Peyer's patch (tissue), 4 donors: Measurements from ENCODE around the gene CCDC116.
A peak's percentile ranks its signal among the peaks of the same experiment; 100 is the strongest.

Source experiments
- CTCF ChIP-seq, 6 experiments: fragments of 450-650 bp in 4 of 6; fragments of 200-600 bp in 2 of 6; sonication (generic) in 1 of 6; IDR thresholded peaks; one replicate each; pipeline ENCODE4 v1.5.1; 2017 to 2019; ENCODE audit warnings: antibody characterized with exemption in 6 of 6, mild to moderate bottlenecking in 3 of 6, moderate library complexity in 1 of 6
- POLR2A ChIP-seq, 2 donors: fragments of 450-650 bp; IDR thresholded peaks; one replicate each; pipeline ENCODE4 v1.5.1; 2017; ENCODE audit warnings: antibody characterized with exemption in 2 of 2, mild to moderate bottlenecking in 2 of 2, moderate library complexity in 2 of 2

DNA sequence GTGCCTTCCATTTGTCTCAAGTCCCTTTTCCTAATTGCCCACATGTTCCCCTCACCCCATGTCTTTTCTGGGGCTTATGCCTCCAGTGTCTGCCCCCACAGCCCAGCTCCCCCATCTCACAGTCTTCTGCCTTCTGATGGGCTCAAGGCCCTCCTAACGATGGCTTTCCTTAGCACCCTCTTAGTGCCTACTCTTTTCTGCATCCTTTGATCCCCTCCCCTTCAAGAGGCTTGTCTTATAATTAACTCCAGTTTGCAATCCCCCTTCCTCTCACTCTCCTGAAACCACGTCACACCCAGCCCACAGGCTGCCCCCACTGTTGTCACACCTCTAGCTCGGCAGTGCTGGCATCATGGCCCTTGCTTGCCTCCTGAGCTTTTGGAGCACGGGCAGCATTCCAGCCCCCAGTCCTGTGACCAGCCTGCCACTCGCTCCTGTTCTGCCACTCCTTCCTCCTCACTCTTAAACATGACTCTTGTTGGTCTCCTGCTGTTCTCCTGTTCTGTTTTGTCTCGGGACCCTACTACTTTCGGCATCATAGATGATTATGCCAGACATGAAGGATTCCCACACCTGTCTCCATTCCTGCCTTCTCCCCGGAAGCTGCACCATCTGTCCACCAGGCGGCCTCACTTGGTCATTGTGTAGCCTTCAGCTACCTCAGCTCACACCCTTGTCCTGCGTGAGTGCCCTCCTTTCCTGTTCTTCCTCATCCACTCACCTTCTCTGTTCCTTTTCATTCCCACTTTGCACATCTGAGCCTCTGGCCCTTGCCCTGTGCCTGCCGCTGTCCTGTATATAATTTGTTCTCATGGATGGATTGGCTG, 38.9 kb upstream of the CCDC116 start:
- TF ChIP-seq CTCF (IDR thresholded peaks at IDR 0.05) (peak in 3 of 6 experiments; percentile 2 to 27 (median 27)), POLR2A (IDR thresholded peaks at IDR 0.05) (no peak)
